GM20000 (cell line): ENCODE results near the gene TRAK2.

Source experiments
- DNase-seq: peaks from one replicate; pipeline ENCODE4 v3.0.0; 2012; ENCODE audit warnings: low spot score
- CTCF ChIP-seq: IDR thresholded peaks from 2 replicates; pipeline ENCODE4 v1.5.1; 2012; ENCODE audit warnings: mild to moderate bottlenecking, control low read depth; ENCODE audit errors: extremely low read depth, missing control alignments

TRAK2 gene

DNA sequence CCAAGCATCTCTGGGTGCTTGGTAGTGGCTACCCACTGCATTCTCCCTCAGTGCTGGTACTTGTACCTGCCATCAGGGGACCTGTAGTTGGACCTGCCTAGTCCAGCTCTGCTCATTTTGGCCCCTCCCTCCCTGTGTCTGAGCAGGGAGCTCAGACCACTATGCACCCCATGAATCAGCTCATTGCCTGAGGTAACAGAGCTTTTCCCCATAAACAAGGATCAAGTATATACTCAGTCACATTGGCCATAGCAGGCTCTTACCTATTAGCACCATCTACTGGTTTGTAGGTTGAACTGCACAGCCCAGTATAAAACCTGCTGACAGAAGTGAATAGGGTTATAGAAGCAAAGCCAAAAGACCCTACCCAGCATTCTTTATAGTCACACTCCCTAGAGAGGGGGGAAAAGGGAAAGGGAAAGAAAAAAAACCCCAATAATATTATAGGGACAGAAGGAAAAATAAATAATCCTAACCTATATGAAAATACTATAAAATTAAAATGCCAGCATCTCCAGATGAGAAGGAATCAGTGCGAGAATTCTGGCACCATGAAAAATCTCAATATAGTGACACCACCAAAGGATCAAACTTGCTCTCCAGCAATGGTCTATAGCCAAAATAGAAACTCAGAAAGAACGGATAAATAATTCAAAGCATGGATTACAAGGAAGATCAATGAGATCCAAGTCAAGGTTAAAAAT, 87.2 kb downstream of the TRAK2 start:
- DNase-seq: peak; percentile 38
- TF ChIP-seq CTCF: peak; percentile 61

DNA sequence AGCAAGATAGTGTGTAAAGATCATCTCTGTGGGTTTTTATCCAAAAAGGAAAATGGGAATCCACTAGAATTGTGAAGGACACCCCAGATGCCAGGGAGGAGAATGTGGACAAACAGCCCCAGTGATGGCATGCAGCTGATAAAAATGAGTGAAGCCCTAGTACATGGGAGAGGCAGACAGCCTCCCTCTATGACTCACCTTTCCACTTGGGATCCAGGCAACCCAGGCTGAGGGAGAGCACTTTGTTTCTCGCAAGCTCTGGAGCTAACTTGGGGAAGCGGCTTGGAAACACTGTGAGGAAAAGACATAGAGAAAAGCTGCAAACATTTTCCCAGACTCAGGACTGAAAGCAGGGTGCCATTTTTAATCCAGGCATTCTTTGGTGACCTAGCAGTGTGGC, 88.9 kb downstream of the TRAK2 start:
- TF ChIP-seq CTCF: no peak
- DNase-seq: no peak

DNA sequence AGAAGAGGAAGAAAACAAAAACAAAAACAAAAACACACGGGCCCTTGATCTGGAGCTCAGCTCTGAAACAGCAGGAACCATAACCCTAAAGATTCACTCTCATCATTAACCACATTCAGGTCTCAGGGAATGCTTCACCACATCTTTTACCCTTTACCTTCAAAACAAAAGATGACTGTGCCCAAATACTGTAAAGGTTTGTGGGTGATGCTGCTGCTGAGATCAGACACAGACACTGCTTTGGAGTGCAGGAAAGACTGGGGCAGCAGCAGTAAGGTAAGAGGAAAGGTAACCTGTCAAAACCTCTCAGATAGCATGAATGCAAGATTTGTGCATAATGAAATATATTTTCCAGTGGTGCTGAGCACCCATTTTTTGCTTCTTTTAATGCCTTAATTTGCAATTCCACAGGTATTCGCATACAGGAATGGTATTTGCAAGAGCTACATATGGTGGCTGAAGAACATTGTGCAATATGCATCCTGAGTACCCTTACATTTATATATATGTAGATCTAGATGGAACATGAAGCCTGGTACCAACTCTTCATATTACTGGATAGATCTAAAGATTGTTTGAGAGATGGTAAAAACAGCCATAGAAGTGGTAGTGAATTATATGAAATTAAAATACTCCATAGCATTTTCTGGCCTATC, 90.1 kb downstream of the TRAK2 start:
- no peak for TF ChIP-seq CTCF
- no peak for DNase-seq

DNA sequence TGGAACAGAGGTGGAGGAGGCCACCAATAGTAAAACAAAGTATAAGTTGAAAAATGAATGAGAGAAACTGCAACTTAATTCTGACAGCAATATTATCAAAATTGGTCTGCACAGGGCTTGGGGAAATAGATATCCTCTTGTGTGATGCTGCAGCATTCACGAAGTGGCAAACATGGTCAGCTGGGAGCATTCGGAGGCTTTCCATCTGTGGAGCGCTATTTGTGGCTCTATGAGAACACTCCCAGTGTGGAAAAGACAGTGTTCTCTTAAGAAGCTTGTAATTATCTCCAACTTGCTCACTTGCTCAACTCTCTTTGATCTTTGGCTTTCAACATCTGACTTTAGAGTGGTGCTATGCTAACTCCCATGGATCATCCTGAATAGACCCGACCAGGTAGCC, 91.0 kb downstream of the TRAK2 start:
- no peak for TF ChIP-seq CTCF
- no peak for DNase-seq

DNA sequence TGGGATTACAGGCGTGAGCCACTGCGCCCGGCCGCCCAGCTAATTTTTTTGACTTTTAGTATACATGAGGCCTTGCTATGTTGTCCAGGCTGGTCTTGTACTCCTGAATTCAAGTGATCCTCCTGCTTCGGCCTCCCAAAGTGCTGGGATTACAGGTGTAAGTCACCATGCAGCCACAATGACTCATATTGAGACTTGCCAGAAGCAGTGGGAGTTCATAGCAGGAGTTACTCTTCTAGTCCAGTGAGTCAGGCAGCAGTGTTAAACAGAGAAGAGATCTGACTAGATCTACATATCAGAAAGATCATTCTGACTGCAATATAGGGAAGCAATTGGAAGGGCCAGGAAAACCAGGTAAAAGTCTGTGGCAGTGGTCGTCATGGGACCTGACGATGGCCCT, 92.6 kb downstream of the TRAK2 start:
- DNase-seq: no peak
- TF ChIP-seq CTCF: no peak

DNA sequence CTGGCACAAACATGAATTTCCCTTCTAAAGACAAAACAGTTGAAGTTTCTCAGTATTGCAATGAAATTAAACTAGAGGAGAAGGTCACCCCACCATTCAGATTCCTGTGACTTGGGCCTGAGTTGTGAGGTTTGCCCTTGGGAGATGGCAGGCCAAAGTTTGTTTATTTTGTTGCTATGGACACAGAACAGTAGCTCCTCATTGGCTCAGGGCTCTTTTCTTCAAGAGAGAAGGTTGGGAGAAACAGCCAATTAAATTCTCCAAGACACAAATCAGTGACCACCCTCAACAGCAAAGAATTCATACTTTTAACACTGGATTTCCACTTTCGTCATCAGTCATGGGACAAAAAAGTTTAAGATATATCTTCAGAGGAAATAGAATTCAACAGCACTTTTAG, 94.0 kb downstream of the TRAK2 start, which contains the start of gene FLACC1:
Gene FLACC1 (minus strand): TSS at position 125 of the 400 bp plus-strand sequence. CDS start 5,941 bp downstream, outside the sequence.
- no peak for TF ChIP-seq CTCF
- DNase-seq: no peak

DNA sequence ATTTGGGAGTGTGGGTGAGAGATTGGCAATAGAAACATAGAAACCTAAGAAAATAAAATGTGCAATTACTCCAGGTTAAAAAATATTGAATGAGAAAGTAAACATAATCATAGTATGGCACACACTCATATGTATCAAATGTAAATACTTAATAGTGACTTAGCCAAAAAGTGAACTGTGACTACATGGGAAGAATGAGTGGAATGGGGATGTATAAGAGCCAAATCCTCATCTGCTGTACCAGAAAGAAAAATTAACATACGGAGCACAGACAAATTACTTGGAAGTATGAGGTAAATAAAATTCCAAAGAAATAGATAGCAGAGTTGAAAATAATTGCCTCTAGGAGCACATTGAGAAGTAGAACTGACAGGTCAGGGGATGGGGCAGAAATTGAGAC, 98.1 kb downstream of the TRAK2 start:
- no peak for DNase-seq
- TF ChIP-seq CTCF: no peak
